Stomach (tissue), 4 donors: Measurements from ENCODE around the gene COX19.

ENCODE experiments used
- POLR2A ChIP-seq, 4 donors: fragments of 450-650 bp; IDR thresholded peaks; one replicate each; pipeline ENCODE4 v1.6.1; 2016; ENCODE audit warnings: antibody characterized with exemption in 4 of 4, control low read depth in 2 of 4, mild to moderate bottlenecking in 1 of 4, moderate library complexity in 1 of 4
- POLR2AphosphoS5 ChIP-seq, 3 donors: sonication (generic); formaldehyde crosslinking; IDR thresholded peaks; one replicate each; pipeline ENCODE4 v1.6.1; 2016; ENCODE audit warnings: antibody characterized with exemption in 3 of 3
- TF ChIP-seq, protein P1 (sequence below), 7 experiments: fragments of 450-650 bp in 4 of 7; fragments of 200-600 bp in 3 of 7; sonication (generic) in 3 of 7; IDR thresholded peaks; one replicate each; pipeline ENCODE4 v1.5.1; 2016 to 2019; ENCODE audit warnings: antibody characterized with exemption in 7 of 7, control low read depth in 2 of 7, mild to moderate bottlenecking in 1 of 7

DNA sequence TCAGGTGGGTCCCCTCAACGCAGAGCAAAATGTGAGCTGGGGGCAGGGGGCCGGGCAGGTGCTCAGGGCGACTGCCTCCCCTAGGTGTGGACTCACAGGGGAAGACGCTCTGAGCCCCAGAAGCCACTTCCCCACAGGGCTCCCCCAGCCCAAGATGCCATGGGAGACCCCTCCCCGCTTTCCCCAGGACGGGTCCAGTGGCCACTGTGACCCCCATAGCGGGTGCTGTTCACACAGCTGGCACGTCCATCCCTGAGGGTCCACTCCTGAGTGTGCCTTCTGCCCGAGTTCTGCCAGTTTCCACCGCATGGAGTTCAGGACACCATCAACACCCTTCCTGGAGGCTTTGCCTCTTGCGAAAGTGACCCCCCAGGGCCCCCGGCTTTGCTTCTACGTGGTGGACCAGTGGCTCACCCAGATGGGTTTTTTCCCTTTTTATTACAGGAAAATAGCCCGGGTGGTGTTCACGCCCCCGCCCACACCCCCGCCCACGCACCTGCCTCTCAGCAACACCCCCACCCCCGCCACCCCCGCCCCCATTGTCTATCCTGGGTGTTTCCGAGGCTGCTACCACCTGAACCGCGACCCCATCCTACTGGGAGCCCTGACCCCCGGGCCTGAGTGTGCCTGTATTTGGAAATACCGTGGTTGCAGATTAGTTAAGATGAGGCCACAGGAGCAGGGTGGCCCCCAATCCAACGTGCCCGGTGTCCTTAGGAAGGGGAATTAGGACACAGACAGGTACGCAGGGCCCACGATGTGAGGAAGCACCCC lies 52.8 kb downstream of the COX19 start:
- TF ChIP-seq POLR2AphosphoS5 (IDR thresholded peaks at IDR 0.05): no peak
- TF ChIP-seq, protein P1, sequence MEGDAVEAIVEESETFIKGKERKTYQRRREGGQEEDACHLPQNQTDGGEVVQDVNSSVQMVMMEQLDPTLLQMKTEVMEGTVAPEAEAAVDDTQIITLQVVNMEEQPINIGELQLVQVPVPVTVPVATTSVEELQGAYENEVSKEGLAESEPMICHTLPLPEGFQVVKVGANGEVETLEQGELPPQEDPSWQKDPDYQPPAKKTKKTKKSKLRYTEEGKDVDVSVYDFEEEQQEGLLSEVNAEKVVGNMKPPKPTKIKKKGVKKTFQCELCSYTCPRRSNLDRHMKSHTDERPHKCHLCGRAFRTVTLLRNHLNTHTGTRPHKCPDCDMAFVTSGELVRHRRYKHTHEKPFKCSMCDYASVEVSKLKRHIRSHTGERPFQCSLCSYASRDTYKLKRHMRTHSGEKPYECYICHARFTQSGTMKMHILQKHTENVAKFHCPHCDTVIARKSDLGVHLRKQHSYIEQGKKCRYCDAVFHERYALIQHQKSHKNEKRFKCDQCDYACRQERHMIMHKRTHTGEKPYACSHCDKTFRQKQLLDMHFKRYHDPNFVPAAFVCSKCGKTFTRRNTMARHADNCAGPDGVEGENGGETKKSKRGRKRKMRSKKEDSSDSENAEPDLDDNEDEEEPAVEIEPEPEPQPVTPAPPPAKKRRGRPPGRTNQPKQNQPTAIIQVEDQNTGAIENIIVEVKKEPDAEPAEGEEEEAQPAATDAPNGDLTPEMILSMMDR (IDR thresholded peaks at IDR 0.05): no peak
- TF ChIP-seq POLR2A (IDR thresholded peaks at IDR 0.05): no peak
